HuH-7 (cell line): ENCODE results near the gene TTR.

Experiments
- DNase-seq: peaks from one replicate; pipeline ENCODE4 v3.0.0; 2011; ENCODE audit warnings: low spot score

Gene TTR

DNA sequence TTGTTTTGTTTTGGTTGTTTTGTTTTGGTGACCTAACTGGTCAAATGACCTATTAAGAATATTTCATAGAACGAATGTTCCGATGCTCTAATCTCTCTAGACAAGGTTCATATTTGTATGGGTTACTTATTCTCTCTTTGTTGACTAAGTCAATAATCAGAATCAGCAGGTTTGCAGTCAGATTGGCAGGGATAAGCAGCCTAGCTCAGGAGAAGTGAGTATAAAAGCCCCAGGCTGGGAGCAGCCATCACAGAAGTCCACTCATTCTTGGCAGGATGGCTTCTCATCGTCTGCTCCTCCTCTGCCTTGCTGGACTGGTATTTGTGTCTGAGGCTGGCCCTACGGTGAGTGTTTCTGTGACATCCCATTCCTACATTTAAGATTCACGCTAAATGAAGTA, at the start of gene TTR:
TSS of gene TTR (plus strand) at position 250 of the 400 bp plus-strand sequence. CDS start at position 276, 26 bp downstream.
- DNase-seq = peak; percentile 15

DNA sequence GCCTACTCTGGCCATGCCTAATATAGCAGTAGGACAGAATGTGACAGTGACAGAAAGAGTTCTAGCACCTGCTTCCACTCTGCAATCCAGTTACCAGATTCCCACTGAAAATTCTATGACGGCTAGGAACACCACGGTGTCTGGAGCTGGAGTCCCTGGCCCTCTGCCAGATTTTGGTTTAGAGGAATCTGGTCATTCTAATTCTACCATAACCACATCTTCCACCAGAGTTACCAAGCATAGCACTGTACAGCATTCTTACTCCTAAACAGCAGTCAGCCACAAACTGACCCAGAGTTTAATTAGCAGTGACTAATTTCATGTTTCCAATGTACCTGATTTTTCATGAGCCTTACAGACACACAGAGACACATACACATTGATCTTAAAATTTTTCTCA, 45.2 kb upstream of the TTR start:
- no peak for DNase-seq

DNA sequence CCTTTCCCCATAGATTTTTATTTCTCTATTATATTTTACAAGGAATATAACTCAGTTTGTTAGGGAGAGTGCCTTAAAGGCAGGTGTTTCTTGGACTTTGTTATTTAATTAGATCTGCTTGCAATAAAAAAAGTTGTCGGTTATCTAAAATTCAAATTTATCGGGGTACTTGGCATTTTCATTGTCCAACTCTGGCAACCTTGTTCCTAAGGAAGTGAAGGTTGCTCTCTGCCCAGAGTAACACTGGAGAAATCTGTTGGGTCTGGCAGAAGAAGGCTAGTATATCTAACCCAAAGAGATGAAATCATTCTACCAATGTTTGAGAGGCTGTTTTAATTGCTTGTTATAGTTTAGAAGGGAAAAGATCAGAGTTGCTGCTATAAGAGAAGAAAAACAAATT, 42.8 kb upstream of the TTR start:
- DNase-seq = no peak

DNA sequence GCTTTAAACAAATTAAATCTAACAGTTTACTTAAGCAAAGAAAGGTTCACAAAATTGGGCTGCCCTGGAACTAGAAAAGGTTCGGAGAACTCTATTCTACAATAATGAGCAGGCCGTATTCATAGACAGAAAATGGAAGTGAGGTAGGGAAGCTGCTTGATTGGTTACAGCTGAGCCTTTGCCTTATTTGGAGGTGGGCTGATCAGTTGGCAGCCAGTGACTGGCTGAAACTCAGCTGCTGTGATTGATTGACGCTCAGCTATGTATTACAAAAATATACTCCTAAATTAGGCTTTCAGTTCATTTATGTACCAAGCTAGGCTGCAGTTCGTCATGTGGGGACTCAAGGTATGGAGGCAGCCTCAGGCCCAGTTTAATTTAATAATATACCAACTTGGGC, 42.3 kb upstream of the TTR start:
- no peak for DNase-seq

DNA sequence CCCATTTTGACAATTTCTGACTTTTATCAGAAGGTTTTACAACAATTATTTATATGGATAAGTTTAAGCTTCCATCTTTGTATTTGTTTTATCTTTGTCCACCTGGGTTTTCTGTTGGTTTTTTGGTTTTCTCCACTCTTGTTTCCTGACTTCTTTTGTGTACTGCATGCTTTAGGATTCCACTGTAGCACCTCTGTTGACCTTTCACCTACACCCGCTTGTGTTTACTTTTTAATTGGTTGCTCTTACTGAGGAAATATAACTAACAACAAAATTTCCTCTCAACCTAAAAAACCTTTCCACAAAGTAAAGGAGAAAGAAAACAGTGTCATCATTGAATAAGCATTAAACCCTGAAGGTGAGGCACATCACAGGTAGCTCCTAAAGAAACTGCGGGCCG, 39.8 kb upstream of the TTR start:
- no peak for DNase-seq

DNA sequence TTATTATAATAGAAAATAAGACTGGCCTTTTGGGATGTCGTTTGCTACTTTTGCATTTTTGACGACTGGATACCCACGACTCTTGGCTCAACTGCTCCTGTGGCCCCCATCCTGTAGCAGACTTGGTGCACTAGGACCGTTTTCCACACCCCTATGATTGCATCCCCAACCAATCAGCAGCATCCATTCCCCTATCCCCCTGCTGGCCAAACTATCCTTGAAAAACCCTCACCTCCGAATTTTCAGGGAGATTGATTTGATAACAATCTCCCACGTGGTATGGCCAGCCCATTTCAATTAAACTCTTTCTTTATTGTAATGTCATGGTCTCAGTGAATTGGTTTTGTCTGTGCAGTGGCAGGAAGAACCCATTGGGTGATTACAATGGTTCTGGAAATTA, 37.9 kb upstream of the TTR start:
- no peak for DNase-seq

DNA sequence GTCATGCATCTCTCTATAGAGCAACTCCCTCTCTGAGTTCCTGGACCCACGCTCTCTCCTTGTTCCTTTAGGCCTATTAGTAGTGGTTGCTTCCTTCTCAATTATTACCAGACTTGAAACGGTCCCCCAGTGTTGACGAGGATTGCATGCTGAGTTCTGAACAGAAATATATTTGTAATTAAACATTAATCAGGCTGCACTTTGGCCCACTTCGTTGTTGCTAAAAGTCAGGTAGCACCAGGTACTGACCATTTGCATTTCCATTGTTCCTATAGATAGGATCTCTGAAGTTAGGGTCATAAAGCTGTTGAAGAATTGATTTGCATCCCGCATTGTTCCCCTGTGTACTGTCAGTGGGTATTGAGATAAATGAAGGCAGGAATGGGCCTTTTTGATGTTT, 36.9 kb upstream of the TTR start:
- no peak for DNase-seq

DNA sequence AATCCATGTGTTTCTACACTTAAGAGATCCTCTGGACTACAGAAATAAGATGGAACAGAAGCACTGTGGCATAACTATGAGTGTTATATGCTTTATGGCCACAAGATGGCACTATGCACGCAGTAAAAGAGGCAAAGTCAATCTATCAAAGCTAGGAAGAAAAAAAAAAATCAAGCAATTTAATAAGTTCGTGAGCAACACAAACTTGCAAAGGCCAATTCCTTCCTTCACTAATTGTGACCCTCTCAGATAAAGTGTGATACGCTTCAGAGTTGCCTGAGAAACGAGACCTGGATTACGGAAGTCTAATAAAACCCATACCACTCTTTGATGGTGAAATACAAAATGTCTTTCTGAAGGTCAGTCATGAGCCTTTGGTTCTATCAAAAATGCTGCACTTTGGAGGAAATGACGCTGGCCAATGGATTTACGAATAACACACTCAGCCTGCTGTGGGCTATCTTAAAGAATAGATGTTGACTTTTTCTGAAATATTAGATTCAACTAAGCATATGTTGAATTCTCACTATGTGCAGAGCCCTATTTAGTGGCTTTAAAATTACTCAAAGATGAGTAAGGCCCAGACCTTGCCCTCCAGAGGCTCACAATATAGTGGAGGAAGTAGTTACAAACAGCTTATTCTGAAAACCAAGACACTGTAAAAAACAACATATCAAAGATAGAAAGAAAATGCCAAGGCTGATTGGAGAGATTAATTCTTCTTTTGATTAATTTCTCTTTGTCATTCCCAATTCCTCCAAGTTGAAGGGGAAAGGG, 35.5 kb upstream of the TTR start:
- DNase-seq = no peak

DNA sequence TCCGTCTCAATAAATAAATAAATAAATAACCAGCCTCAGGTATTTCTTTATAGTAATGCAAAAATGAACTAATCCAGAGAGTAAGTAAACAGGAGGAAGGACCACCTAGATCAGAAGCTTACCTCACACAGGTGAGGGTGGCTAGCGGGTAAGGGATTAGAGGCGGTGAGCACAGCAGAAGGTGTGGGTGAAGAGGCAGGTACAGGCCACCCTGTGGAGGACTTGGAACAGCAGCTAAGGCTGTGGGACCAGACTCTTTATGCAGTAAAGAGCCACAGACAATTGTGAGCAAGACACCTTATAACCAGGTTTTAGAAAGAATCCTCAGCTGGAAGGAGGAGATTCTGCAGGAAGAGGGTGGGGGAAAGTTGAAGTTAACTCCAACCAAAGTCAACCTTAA, 34.2 kb upstream of the TTR start:
- DNase-seq = no peak

DNA sequence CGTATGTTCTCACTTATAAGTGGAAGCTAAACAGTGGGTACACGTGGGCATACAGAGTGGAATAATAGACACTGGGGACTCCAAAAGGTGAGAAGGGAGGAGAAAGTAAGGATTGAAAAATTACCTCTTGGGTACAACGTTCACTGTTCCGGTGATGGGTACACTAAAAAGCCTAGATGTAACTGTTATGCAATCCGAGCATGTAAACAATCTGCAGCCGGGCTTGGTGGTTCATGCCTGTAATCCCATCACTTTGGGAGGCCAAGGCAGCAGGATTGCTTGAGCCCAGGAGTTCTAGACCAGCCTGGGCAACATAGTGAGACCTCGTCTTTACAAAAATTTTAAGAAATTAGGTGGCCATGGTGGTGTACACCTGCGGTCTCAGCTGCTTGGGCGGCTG, 33.1 kb upstream of the TTR start:
- DNase-seq = no peak

DNA sequence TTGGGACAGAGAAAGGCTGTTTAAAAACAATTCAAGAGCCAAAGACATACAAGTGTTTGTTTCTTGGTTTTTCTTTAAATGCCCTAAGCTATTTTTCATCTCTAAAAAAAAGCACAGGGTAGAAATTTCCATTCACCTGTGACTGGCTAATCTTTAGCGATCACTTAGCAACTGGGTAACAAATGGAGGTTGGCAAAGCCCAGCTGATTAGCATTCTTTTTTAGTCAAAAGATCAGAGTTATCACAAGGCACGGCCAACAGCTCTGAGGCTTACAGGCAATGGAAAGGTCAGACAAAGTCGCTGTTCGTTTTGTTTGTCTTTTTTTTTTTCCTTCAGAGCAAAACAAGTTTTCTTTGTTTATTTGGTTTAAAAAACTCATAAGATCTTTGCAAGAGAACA, 29.0 kb upstream of the TTR start:
- no peak for DNase-seq

DNA sequence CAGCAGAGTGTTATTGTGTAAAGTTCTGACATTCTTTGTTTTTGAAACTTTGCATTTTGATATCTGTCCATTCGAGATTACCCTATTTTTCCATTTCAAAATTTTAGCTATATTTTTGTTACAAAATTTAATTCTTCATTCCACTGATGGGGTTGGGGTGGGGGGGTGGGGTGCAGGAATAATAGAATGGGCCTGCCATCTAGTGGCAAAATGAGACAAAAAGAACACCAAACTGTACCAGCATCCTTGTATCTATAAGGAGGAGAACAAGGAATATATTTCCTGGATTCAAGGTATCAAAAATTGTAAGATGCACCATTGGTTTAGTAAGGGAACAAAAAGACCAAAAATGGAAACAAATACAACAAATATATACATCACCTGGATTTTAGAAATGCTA, 27.9 kb upstream of the TTR start:
- DNase-seq = no peak

DNA sequence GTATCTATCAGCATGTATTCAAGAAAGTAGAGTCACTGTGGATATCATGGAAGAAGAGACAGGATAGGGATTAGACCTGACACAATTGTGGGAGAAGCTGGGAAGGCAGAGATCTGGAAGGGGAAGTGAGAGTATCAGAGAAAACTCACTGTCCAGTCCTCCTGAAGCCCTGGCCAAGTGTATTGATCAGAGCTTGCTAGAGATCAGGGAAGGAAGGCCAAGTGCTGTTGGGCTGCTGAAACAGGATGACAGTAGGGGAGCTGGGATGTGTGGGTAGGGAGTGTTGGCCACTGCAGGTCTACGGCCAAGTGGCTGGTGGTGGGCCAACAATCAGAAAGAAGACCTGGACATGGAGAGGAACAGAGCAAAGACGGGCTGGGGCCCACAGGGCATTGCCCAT, 26.3 kb upstream of the TTR start:
- no peak for DNase-seq

DNA sequence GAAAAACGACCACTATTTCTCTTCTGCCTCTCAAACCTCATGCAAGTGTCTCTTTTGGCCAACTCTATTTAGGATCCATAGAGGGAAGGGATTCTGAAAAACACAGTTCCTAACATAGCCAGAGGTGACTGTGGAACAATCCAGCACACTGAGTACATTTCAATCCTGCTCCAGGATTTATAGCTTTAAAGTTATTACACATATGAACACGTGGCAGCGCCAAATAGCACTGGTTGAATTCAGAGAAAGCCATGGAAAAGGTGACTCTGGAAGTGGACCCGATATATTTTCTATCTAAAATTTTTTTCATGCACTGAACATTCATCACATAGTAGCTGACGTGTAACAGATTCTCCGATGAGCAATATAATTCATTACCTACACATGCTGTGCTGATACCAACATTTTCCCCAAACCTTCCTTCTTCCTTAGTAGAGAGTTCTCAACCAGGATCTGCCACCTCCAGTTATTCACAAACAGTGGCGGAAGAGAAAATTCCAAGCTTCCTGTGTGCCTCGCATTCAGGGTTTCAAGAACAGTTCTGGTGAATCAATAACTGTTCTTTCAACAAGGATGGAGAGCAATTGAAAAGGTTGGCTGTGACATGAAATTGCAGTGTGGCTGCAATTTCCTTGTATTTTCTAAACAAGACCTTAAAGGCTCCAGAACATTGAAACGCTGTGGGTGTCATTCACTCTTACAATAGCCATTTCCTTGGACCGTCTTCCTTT, 25.7 kb upstream of the TTR start:
- no peak for DNase-seq

DNA sequence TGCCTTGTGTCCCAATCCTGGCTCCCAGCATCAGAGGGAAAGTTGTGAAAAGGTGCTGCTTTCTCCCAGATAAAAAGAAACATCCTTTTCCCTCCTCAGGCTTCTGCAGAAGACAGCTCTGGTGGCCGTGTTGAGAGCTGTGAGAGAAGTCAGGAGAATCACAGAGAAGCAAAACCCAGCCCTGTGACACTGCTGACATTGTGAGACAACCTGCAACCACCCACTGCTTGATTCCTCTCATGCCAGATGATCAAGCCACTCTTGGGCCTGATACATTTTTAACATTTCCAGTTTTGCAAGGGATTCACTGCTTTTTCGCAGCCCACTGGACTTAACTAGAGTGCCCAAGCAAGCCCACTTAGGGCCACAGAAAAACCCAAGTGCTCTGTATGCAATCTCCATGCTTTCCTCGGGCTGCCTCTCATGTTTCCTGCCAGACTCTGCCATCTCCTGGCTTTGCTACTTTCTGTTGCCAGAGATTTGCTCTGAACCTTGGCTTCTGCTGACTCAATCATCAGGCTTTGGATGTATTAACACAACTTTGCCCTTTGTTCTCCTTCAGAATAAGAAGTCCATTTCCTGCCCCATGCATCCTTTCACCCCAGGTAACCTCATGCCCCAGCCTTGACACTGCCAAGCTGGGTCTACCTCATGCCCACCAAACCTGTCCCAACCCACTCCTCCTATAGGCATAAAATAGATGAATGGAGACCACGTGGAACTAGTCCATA, 24.9 kb upstream of the TTR start:
- no peak for DNase-seq

DNA sequence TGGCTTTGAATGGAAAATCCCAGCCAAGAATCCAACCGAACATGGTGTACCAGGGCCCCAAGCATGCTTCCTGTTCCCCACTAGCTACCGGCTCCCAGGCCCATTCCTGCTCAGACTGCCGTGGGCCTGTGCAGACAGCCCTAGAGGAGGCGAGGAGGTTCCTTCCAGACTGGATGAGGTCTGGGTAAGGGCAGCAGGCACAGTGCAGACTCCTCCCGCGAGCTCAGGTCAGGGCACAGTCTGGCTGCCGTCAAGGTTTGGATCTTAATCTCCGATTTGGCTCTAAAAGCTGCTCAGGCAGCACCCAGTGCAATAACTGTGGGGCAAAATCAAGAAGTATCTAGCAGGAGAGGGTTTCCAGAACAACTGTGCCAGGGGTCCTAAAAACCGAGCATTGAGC, 19.3 kb upstream of the TTR start:
- no peak for DNase-seq

DNA sequence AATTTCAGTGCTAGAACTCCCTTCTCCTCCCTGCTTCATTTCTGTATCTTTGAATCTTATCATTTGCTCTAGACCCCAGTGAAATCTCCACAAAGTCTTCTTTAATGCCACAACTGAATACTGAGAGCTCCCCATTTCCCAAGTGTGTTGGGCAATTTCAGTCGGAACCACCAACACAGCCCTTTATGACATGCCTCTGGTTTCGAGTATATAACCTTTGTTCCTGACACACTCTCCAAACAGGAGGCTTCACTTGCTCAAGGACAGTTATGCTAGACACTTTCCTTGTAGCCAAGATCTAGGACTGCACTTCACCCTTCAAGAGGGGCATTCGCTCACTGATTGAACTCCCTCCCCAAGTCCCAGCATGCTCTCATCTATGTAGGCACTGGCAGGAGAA, 18.6 kb upstream of the TTR start:
- DNase-seq = no peak

DNA sequence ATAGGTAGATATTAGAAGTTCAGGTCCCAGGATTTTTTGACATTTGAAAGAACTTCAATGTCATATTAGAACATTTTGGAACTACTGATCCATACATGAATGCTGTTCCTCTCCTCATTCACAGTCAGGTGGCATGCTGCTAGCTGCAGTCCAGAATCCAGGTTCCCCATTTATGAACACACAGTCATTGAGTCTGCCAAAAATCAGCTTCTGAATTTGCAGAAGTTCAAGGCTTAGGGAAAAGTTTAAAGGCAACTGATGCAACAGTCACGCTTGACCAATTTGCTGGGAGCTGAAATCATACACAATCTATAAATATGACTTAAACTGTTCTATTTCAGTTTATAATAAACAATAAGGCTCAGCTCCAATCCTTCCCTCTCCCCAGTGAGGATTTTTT, 17.3 kb upstream of the TTR start:
- DNase-seq = no peak

DNA sequence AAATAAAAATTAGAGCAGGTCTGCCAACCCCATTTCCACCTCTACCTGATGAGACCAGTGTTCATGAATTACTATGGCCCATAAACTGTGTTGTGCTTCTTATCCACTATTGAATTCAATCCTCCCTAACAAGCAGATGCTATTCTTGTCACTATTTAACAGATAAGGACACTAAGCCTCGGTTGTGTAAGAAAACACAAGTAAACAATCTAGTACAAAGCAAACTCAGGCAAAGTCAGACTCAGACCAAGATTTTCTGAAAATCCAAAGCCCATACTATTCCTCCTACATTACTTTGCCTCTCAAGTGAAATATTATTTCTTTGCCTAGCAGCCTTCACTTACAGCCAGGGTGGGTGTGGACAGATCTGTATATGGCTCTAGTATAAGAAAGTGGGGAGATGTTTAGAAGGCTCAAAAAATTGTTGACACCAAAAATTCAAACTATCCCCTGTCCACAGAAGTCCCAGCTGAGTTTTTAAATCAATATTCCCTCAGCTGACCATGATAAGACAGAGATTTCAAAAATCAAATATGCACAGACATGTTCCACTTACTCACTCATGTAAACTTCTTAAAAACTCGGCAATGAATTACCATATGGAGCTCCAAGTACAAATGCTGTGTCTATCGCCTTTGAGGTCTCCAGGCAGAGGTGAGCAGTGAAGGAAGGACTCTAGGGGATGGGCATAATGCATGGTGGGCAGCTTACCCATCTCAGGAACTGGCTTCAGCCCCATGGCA, 16.0 kb upstream of the TTR start:
- no peak for DNase-seq

DNA sequence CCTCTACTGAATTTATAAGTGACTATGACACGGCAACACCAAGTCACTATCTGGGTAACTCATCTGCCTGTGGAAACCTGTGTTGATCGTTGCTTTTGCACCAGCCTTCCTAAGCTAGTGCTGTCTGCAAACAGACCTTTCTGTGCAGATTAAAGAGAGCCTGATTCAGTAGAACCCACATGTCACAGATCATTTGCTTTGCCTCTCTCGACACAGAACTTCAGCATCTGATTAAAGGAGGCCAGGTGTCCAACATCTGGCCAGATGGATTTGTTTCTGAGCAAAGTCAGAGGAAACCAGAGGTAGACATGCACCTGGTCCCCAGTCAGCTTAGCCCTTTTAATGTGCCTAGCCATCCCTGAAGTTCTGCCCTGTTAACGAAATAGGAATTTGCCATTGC, 15.0 kb upstream of the TTR start:
- DNase-seq = no peak

DNA sequence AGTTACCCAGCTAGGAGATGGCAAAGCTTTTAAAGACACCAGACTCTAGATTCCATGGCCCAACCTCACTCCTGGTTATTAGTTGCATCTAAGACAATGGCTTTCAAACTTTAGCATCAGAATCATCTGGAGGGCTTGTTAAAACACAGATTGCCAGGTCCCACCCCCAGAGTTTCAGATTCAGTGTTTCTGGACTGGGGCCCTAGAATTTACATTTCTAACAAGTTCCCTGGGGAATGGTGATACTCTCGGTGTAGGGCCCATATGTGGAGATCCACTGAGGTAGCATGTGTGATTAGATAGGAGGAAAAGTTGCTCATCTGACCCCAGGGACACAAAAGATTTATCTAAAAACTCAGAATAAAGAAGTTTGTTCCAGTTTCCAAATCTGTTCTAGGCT, 14.5 kb upstream of the TTR start:
- DNase-seq = no peak

DNA sequence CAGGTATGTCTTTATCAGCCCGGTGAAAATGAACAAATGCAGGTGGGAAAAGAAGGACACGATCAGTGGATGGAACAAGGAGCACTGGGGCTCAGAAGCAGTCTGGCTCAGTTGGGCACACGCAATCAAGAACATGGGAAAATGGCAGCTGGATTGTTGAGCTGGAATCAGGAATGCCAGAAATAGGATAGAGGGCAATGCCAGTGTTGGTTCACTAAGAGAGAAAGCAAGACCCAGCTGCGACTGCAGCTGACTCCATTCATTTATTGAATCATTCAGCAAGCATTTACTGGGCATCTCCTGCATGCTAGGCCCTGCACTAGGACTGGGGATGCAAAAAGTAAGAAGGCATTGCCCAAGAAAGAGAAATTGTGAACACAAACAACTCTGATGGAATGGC, 13.6 kb upstream of the TTR start:
- no peak for DNase-seq

DNA sequence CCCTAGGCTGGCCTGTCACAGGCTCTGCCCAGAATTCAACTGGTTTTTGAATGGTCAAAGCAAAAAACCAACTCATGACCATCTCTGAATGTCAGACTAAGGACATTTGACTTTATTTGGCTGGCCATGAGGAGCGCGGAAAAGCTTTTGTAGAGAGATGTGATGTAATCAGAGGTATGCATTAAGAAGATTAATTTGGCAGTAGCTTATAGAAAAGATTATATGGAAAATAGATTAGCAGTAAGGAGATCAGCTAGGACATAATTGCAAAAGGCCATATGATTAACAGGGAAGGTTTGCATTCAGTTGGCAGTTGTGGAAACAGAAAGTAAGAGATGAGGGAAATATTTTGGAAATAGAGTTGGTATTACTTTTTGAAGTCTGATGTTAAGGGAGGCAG, 12.3 kb upstream of the TTR start:
- no peak for DNase-seq
